ENCODE data around the gene ZHX3.
A peak's percentile ranks its signal among the peaks of the same experiment; 100 is the strongest.

The ZHX3 gene

DNA sequence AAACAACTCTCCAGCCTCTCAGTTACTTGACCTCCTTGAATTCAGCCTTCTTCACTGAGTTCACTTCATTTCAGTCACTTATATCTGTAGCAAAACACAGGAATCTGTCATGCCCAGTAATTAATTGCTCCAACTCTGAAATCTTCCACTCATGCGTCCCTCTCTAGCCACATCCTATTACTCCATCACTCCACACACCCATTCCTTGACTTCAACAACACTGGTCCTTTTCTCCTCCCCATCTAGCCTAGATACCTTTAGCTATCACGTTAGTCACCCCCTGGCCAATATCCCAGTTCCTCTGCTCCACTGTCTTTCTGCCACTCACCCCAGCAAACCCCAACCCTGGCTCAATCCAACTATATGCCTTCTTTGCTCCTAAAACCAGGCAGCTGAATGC lies 7.7 kb downstream of the ZHX3 start:
- no peak overlapping the region for H2AFZ ChIP-seq (ENCODE audit: low read length, unreplicated experiment)
- no peaks in the 10 kb centered on the region for H3K27me3 ChIP-seq (ENCODE audit: insufficient read depth, low read length)
- H3K4me3 ChIP-seq (ENCODE audit: low read depth, low read length): no peak overlapping the region
- peaks cover 82% of the 10 kb centered on the region for H3K79me2 ChIP-seq (ENCODE audit: control insufficient read depth, insufficient read depth, low read length, unreplicated experiment)
- peak overlapping the region; percentile 88 for H3K27ac ChIP-seq (ENCODE audit: low read depth, low read length)
- H3K4me1 ChIP-seq (ENCODE audit: control insufficient read depth, insufficient read depth, low read length, unreplicated experiment): peaks cover 38% of the 10 kb centered on the region
- peaks cover 11% of the 10 kb centered on the region; the same call in 1 of the 2 replicates for H3K36me3 ChIP-seq (ENCODE audit: insufficient read depth, low read length)

DNA sequence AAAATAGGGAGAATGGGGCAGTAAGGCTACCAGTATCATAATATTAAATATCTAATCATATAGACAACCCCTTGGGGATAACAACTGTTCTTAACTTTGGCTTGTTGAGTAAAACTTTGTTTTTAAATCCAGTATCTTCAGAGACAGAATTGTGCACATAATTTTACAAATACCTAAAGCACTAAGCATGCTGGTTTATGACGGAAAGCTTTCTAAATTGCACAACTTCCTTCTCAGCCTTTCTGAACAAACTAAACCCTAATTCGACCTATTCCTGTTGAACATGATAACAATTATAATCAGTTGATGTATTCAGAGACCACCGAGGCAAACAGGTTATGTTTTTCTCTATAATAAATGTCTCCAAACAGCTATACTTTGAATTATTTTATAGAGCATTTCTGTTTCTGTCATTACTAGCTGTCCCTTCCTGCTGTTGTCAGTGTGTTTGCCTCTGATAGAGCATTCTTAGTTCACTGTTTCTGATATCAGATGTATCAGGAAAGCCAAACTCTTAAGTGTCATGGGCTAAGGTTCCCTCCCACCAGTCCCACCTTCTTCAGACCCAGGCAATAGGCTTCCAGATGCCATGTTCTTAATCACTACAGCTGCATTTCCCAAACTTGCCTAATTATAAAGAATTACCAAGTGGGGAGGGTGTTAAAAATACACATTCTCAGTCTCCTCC lies 8.7 kb downstream of the ZHX3 start:
- Histone ChIP-seq H3K4me3 (ENCODE audit: low read depth, low read length) (no peak overlapping the region), H3K27ac (ENCODE audit: low read depth, low read length) (peak overlapping the region; percentile 88), H2AFZ (ENCODE audit: low read length, unreplicated experiment) (no peak overlapping the region), H3K36me3 (ENCODE audit: insufficient read depth, low read length) (peaks cover 11% of the 10 kb centered on the region; the same call in 1 of the 2 replicates), H3K27me3 (ENCODE audit: insufficient read depth, low read length) (no peaks in the 10 kb centered on the region), H3K4me1 (ENCODE audit: control insufficient read depth, insufficient read depth, low read length, unreplicated experiment) (peaks cover 38% of the 10 kb centered on the region), H3K79me2 (ENCODE audit: control insufficient read depth, insufficient read depth, low read length, unreplicated experiment) (peaks cover 82% of the 10 kb centered on the region)

DNA sequence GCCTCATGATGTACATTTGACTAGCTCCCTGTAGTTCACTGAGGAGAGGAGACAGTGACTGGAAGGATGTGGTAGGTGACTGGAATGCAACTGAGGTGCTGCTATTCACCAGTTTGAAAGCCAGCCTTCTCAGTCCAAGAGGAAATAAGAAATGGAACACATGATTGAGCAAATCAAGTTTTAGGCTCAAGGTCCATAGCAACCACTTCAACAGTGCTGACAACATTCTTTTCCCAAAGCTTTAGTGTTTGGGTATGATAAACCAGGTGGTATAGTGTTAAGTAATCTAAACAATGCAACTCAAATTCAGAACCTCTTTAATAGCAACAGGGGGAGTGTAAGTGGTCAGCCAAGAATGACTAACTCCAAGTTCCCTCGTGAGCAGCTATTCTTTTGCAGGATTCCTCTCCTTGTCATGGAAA lies 9.2 kb downstream of the ZHX3 start:
- Histone ChIP-seq H3K27ac (ENCODE audit: low read depth, low read length) (peak overlapping the region; percentile 88), H3K4me1 (ENCODE audit: control insufficient read depth, insufficient read depth, low read length, unreplicated experiment) (peaks cover 38% of the 10 kb centered on the region), H3K27me3 (ENCODE audit: insufficient read depth, low read length) (no peaks in the 10 kb centered on the region), H3K79me2 (ENCODE audit: control insufficient read depth, insufficient read depth, low read length, unreplicated experiment) (peaks cover 83% of the 10 kb centered on the region), H2AFZ (ENCODE audit: low read length, unreplicated experiment) (no peak overlapping the region), H3K36me3 (ENCODE audit: insufficient read depth, low read length) (peaks cover 11% of the 10 kb centered on the region; the same call in 1 of the 2 replicates), H3K4me3 (ENCODE audit: low read depth, low read length) (no peak overlapping the region)

DNA sequence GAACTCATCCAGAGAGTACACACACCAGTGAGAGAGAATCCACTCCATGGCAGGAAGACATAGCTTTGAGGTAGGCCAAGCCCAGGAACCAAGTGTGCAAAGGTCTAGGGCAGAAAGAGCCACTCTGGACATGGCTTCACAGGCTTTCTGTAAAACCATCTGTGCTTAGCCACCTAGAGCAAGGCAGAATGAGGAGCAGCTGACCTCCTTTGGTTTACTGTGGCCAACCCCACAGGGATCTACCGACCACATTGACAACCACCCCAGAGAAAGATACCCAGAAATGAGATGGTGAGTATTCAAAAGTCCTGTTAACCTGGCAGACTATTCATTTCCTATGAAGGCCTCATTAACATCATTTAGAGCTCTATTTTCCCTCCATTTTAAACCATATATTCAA lies 10.5 kb downstream of the ZHX3 start:
- Histone ChIP-seq H3K4me3 (ENCODE audit: low read depth, low read length) (no peak overlapping the region), H3K36me3 (ENCODE audit: insufficient read depth, low read length) (0 out of 2 replicates have a peak, but pooled peaks cover 2% of the 10 kb centered on the region)

DNA sequence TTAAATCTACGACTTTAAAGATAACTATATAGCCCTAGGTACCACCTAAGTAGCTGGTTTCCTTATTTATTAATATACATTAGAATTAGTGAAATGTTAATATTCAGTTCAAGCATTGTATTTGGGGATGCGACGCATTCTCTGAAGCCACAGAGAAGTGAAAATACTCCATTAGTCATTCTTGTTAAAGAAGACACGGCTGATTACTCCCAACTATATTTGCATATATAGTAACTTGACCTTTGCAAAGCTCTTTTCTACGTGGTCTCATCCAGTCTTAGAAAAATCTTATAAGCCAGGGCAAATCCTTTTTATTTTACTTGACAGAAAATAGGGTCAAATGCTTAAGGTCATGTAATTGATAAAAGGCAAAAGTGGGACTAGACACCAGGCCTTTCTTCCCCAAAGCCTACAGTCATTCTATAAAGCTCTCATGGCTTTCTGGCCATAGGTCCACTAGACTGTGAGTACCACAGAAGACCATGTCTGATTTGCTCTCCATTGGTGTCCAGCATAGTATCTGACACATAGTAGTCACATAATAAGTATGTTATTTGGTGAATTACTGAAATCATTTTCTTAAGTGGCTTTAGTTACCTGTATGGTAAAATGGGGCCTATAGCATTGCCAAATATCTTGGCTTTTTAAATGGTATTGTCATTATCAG lies 11.3 kb downstream of the ZHX3 start:
- Histone ChIP-seq H3K36me3 (ENCODE audit: insufficient read depth, low read length) (0 out of 2 replicates have a peak, but pooled peaks cover 2% of the 10 kb centered on the region), H2AFZ (ENCODE audit: low read length, unreplicated experiment) (no peak overlapping the region), H3K4me1 (ENCODE audit: control insufficient read depth, insufficient read depth, low read length, unreplicated experiment) (peaks cover 38% of the 10 kb centered on the region), H3K27ac (ENCODE audit: low read depth, low read length) (no peak overlapping the region), H3K4me3 (ENCODE audit: low read depth, low read length) (no peak overlapping the region), H3K79me2 (ENCODE audit: control insufficient read depth, insufficient read depth, low read length, unreplicated experiment) (peaks cover 82% of the 10 kb centered on the region), H3K27me3 (ENCODE audit: insufficient read depth, low read length) (no peaks in the 10 kb centered on the region)

More for the DNA sequence above, 10.5 kb downstream of the ZHX3 start:
- Histone ChIP-seq H3K27ac (ENCODE audit: low read depth, low read length) (peak overlapping the region; percentile 88; the same call in 1 of the 2 replicates), H2AFZ (ENCODE audit: low read length, unreplicated experiment) (no peak overlapping the region), H3K79me2 (ENCODE audit: control insufficient read depth, insufficient read depth, low read length, unreplicated experiment) (peaks cover 83% of the 10 kb centered on the region), H3K4me1 (ENCODE audit: control insufficient read depth, insufficient read depth, low read length, unreplicated experiment) (peaks cover 38% of the 10 kb centered on the region), H3K27me3 (ENCODE audit: insufficient read depth, low read length) (no peaks in the 10 kb centered on the region)

DNA sequence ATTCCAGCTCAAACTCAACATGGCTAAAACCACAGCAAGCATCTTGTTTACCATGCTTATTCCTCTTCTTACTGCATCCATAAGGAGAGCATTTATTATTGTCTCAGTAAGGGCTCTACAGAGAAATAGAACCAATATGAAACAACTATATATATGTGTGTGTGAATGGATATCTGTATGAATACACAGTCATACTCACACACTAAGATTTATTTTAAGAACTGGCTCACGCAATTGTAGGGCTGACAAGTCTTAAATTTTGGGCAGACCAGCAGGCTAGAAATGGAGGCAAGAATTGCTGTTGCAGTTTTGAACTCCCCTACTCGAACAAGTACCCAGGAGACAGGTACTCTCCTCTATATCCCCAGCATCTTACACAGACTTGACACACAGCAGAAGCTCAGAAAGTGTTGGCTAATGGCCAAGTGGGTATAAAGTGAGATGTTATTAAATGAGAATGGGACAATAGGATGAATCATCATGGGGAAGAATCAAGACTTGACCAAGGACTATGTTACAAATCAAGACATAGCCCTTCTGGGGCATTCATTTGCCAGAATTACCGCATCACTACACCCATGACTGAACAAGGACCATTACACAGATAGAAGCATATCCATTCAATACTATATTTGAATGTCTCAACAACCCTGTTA lies 13.0 kb downstream of the ZHX3 start:
- Histone ChIP-seq H3K79me2 (ENCODE audit: control insufficient read depth, insufficient read depth, low read length, unreplicated experiment) (peaks cover 82% of the 10 kb centered on the region), H3K27ac (ENCODE audit: low read depth, low read length) (no peak overlapping the region), H3K27me3 (ENCODE audit: insufficient read depth, low read length) (no peaks in the 10 kb centered on the region), H3K4me3 (ENCODE audit: low read depth, low read length) (no peak overlapping the region), H3K36me3 (ENCODE audit: insufficient read depth, low read length) (0 out of 2 replicates have a peak, but pooled peaks cover 2% of the 10 kb centered on the region), H2AFZ (ENCODE audit: low read length, unreplicated experiment) (no peak overlapping the region), H3K4me1 (ENCODE audit: control insufficient read depth, insufficient read depth, low read length, unreplicated experiment) (peaks cover 29% of the 10 kb centered on the region)

DNA sequence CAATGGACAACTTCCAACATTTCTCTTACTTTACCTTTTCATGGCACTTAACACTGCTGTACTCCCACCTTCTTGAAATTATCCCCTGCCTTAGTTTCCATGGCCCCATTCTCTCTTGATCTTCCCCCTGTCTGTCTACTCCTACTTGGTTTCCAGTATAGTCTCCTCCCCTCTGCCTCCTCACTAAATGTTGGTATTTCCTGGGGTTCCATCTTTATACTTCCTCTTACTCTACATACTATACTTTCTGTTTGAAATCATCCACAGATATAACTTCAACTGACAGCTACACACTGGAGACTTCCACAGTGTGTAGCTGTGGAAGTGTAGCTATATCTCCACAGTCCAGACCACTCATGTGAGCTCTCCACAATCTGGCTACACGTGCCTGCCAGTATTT lies 13.5 kb downstream of the ZHX3 start:
- Histone ChIP-seq H3K27ac (ENCODE audit: low read depth, low read length) (no peak overlapping the region), H3K79me2 (ENCODE audit: control insufficient read depth, insufficient read depth, low read length, unreplicated experiment) (peaks cover 77% of the 10 kb centered on the region), H3K36me3 (ENCODE audit: insufficient read depth, low read length) (0 out of 2 replicates have a peak, but pooled peaks cover 2% of the 10 kb centered on the region), H2AFZ (ENCODE audit: low read length, unreplicated experiment) (no peak overlapping the region), H3K27me3 (ENCODE audit: insufficient read depth, low read length) (no peaks in the 10 kb centered on the region), H3K4me3 (ENCODE audit: low read depth, low read length) (no peak overlapping the region), H3K4me1 (ENCODE audit: control insufficient read depth, insufficient read depth, low read length, unreplicated experiment) (peaks cover 23% of the 10 kb centered on the region)

DNA sequence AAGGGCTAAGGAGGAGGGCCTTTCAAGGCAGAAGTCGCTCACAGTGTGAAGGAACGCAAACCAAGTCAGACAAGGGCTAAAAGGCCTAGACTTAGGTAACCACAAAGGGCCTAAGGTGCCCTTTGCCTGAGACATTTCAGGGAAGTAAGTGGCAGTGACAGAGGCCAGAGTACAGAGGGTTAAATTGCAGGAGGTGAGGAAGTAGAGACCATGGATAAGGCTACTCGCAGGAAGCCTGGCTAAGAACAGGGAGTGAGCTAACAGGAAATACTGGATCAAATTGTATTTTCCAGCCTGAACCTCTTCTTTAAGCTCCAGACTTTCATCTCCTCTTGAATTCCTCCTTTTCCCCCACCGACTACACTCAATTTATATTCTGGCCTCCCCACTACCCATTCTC lies 16.6 kb downstream of the ZHX3 start:
- Histone ChIP-seq H3K36me3 (ENCODE audit: insufficient read depth, low read length) (no peaks in the 10 kb centered on the region), H3K79me2 (ENCODE audit: control insufficient read depth, insufficient read depth, low read length, unreplicated experiment) (peaks cover 77% of the 10 kb centered on the region), H3K27ac (ENCODE audit: low read depth, low read length) (no peak overlapping the region), H3K4me1 (ENCODE audit: control insufficient read depth, insufficient read depth, low read length, unreplicated experiment) (peaks cover 7% of the 10 kb centered on the region), H3K4me3 (ENCODE audit: low read depth, low read length) (no peak overlapping the region), H2AFZ (ENCODE audit: low read length, unreplicated experiment) (no peak overlapping the region), H3K27me3 (ENCODE audit: insufficient read depth, low read length) (no peaks in the 10 kb centered on the region)

DNA sequence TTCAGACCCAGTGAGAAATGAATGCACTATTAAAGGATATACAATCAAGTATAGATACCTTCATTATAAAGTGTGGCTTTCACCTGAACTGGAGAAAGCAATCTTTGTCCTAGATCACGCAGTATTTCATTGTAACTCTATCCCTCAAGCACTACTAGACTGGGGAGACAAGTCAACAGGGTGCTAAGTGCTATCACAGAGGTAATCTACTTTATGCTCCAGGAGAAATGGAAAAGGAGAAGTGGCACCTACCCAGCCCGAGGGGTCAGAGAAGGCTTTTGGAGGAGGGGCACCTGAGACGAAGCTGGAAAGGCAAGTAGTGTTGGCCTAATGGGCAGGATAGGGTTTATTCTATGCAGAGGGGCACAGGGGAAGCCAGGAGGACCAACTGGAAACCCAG lies 17.1 kb downstream of the ZHX3 start:
- no peaks in the 10 kb centered on the region for H3K27me3 ChIP-seq (ENCODE audit: insufficient read depth, low read length)
- H3K4me3 ChIP-seq (ENCODE audit: low read depth, low read length): no peak overlapping the region
- H3K36me3 ChIP-seq (ENCODE audit: insufficient read depth, low read length): no peaks in the 10 kb centered on the region
- peaks cover 77% of the 10 kb centered on the region for H3K79me2 ChIP-seq (ENCODE audit: control insufficient read depth, insufficient read depth, low read length, unreplicated experiment)
- peaks cover 7% of the 10 kb centered on the region for H3K4me1 ChIP-seq (ENCODE audit: control insufficient read depth, insufficient read depth, low read length, unreplicated experiment)
- no peak overlapping the region for H3K27ac ChIP-seq (ENCODE audit: low read depth, low read length)
- no peak overlapping the region for H2AFZ ChIP-seq (ENCODE audit: low read length, unreplicated experiment)

DNA sequence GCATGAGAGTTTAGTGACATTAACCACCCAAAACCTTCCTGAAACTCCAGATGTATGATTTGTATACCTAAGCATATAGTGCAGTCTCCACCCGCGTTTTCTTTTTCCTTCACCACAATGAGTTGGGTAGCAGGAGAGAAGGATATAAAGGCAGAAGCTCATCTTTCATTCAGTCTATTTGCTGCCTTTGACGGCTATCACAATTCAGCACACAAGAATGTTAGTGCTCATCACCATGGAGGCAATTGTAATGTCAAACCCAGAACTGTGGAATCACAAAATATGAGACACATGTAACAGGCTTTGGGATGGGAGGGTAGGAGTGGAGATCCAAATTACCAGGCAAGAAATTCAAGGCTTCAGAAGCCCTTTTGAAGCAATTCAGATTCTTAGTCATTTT lies 17.6 kb downstream of the ZHX3 start:
- H2AFZ ChIP-seq (ENCODE audit: low read length, unreplicated experiment): no peak overlapping the region
- peaks cover 74% of the 10 kb centered on the region for H3K79me2 ChIP-seq (ENCODE audit: control insufficient read depth, insufficient read depth, low read length, unreplicated experiment)
- H3K4me1 ChIP-seq (ENCODE audit: control insufficient read depth, insufficient read depth, low read length, unreplicated experiment): peaks cover 5% of the 10 kb centered on the region
- no peaks in the 10 kb centered on the region for H3K27me3 ChIP-seq (ENCODE audit: insufficient read depth, low read length)
- H3K27ac ChIP-seq (ENCODE audit: low read depth, low read length): no peak overlapping the region
- H3K36me3 ChIP-seq (ENCODE audit: insufficient read depth, low read length): no peaks in the 10 kb centered on the region
- no peak overlapping the region for H3K4me3 ChIP-seq (ENCODE audit: low read depth, low read length)
